Smooth muscle cell (in vitro differentiated cells): ENCODE data around the gene PAX8. TPM values are rescaled to one million over a fixed set of nuclear protein-coding genes. Genes with fewer than 3 reads are reported as not detected.
A peak's percentile ranks its signal among the peaks of the same experiment; 100 is the strongest.

ENCODE experiments used
- DNase-seq: peaks from one replicate; lab custom pipeline; 2025; ENCODE audit not compliant: unreplicated experiment; lab: John Stamatoyannopoulos, UW
- H2AFZ ChIP-seq: fragments of 200-600 bp; sonication (generic); 2 replicates; pipeline ENCODE4 v1.6.0; 2016; ENCODE audit warnings: antibody characterized with exemption, low read depth, mild to moderate bottlenecking
- H3F3A ChIP-seq: fragments of 200-600 bp; sonication (generic); 2 replicates; pipeline ENCODE4 v1.6.0; 2017; ENCODE audit warnings: antibody characterized with exemption, low read depth
- H3K27ac ChIP-seq: fragments of 200-600 bp; sonication (generic); 2 replicates; pipeline ENCODE4 v1.5.1; 2016; ENCODE audit warnings: low read depth, mild to moderate bottlenecking
- H3K27me3 ChIP-seq: fragments of 200-600 bp; sonication (generic); 2 replicates; pipeline ENCODE4 v1.6.1; 2016; ENCODE audit warnings: low read depth, mild to moderate bottlenecking
- H3K36me3 ChIP-seq: fragments of 200-600 bp; sonication (generic); 2 replicates; pipeline ENCODE4 v1.5.1; 2016; ENCODE audit warnings: low read depth
- H3K4me1 ChIP-seq: fragments of 200-600 bp; sonication (generic); 2 replicates; pipeline ENCODE4 v1.5.1; 2016; ENCODE audit warnings: low read depth
- H3K4me2 ChIP-seq: fragments of 200-600 bp; sonication (generic); 2 replicates; pipeline ENCODE4 v1.6.0; 2016; ENCODE audit warnings: mild to moderate bottlenecking
- H3K4me3 ChIP-seq: fragments of 200-600 bp; sonication (generic); 2 replicates; pipeline ENCODE4 v1.5.1; 2016; ENCODE audit warnings: mild to moderate bottlenecking
- H3K79me2 ChIP-seq: fragments of 200-600 bp; sonication (generic); 2 replicates; pipeline ENCODE4 v1.6.0; 2016; ENCODE audit warnings: low read depth, mild to moderate bottlenecking
- H3K9ac ChIP-seq: fragments of 200-600 bp; sonication (generic); 2 replicates; pipeline ENCODE4 v1.6.0; 2016; ENCODE audit warnings: low read depth
- H3K9me3 ChIP-seq: fragments of 200-600 bp; sonication (generic); replicated peaks from 2 replicates; pipeline ENCODE4 v1.5.1; 2016; ENCODE audit warnings: low read depth
- H4K20me1 ChIP-seq: fragments of 200-600 bp; sonication (generic); 2 replicates; pipeline ENCODE4 v1.6.0; 2016; ENCODE audit warnings: low read depth
- CTCF ChIP-seq: fragments of 200-600 bp; sonication (generic); IDR thresholded peaks from 2 replicates; pipeline ENCODE4 v1.5.1; 2017; ENCODE audit warnings: borderline replicate concordance, mild to moderate bottlenecking, antibody characterized with exemption; ENCODE audit not compliant: insufficient read depth, poor library complexity, severe bottlenecking
- WGBS: methylation state at CpG from one replicate; pipeline ENCODE4 v1.1.7; 2016; ENCODE audit warnings: low lambda C conversion rate; 5-methylcytosine and 5-hydroxymethylcytosine counted together
- polyA plus RNA-seq: library from polyadenylated mRNA; unstranded; fragments of >200 nt; fragmentation: Nextera tagmentation; extraction: Ambion mirVana; gene quantifications from 2 replicates; pipeline ENCODE4 v1.2.1, GENCODE V29; 2016
- total RNA-seq: library from RNA; depleted of rRNA; stranded (reverse); fragments of >200 nt; gene quantifications from 2 replicates; pipeline ENCODE4 v1.2.3, GENCODE V29; 2014

PAX8 gene
- total and polyA plus RNA-seq, 2 experiments from 2014 or later: not detected

GRCh38 chr2:113209011-113209645 is 69.6 kb downstream of the PAX8 start:
- no peak for TF ChIP-seq CTCF
- no peak for DNase-seq
- Histone ChIP-seq H3K4me2 (peak overlapping the region; percentile 56), H3F3A (peaks cover 13% of the 10 kb centered on the region), H3K9ac (no peak overlapping the region), H4K20me1 (no peaks in the 10 kb centered on the region), H3K9me3 (no peaks in the 10 kb centered on the region), H3K4me1 (peaks cover 15% of the 10 kb centered on the region), H3K79me2 (no peaks in the 10 kb centered on the region), H3K4me3 (no peak overlapping the region), H3K27ac (peak overlapping the region; percentile 73), H2AFZ (no peak overlapping the region), H3K36me3 (no peaks in the 10 kb centered on the region), H3K27me3 (no peaks in the 10 kb centered on the region)
- WGBS: 42% methylated on average over 8 of the region's 8 CpGs

- TF ChIP-seq CTCF: no peak
- no peak overlapping the region for H2AFZ ChIP-seq
- no peaks in the 10 kb centered on the region for H3K36me3 ChIP-seq
- no peak overlapping the region for H3K4me3 ChIP-seq
- 92% methylated on average over 5 of the region's 5 CpGs for WGBS
- no peaks in the 10 kb centered on the region for H3K27me3 ChIP-seq
- peaks cover 13% of the 10 kb centered on the region for H3F3A ChIP-seq
- H3K79me2 ChIP-seq: no peaks in the 10 kb centered on the region
- H4K20me1 ChIP-seq: no peaks in the 10 kb centered on the region
- H3K9me3 ChIP-seq: no peaks in the 10 kb centered on the region
- no peak for DNase-seq
- peak overlapping the region; percentile 56 for H3K4me2 ChIP-seq
- H3K27ac ChIP-seq: peak overlapping the region; percentile 73
- H3K9ac ChIP-seq: no peak overlapping the region
- peaks cover 15% of the 10 kb centered on the region for H3K4me1 ChIP-seq
Observed at GRCh38 chr2:113208396-113208795, 70.3 kb downstream of the PAX8 start.

- no peak overlapping the region for H3K4me2 ChIP-seq
- H4K20me1 ChIP-seq: no peaks in the 10 kb centered on the region
- no peak overlapping the region for H3K27ac ChIP-seq
- H3K36me3 ChIP-seq: no peaks in the 10 kb centered on the region
- TF ChIP-seq CTCF: no peak
- peaks cover 13% of the 10 kb centered on the region for H3F3A ChIP-seq
- 81% methylated on average over 2 of the region's 2 CpGs for WGBS
- DNase-seq: no peak
- H3K27me3 ChIP-seq: no peaks in the 10 kb centered on the region
- H3K4me1 ChIP-seq: peaks cover 19% of the 10 kb centered on the region
- no peak overlapping the region for H2AFZ ChIP-seq
- no peak overlapping the region for H3K4me3 ChIP-seq
- no peaks in the 10 kb centered on the region for H3K9me3 ChIP-seq
- no peaks in the 10 kb centered on the region for H3K79me2 ChIP-seq
- H3K9ac ChIP-seq: no peak overlapping the region
Observed at GRCh38 chr2:113207021-113207420, 71.7 kb downstream of the PAX8 start.

- Histone ChIP-seq H3K36me3 (no peaks in the 10 kb centered on the region), H3K4me2 (no peak overlapping the region), H3F3A (peaks cover 13% of the 10 kb centered on the region), H3K4me1 (peaks cover 14% of the 10 kb centered on the region), H3K79me2 (no peaks in the 10 kb centered on the region), H3K27ac (no peak overlapping the region), H3K9me3 (no peaks in the 10 kb centered on the region), H3K27me3 (no peaks in the 10 kb centered on the region), H3K4me3 (no peak overlapping the region), H4K20me1 (no peaks in the 10 kb centered on the region), H2AFZ (no peak overlapping the region), H3K9ac (no peak overlapping the region)
- TF ChIP-seq CTCF: no peak
- no peak for DNase-seq
- 80% methylated on average over 6 of the region's 6 CpGs for WGBS
Observed at GRCh38 chr2:113206251-113206650, 72.5 kb downstream of the PAX8 start.
